Left ventricle myocardium inferior (tissue), 1 donor: ENCODE measurements around the gene INSIG1. TPM values are rescaled to one million over a fixed set of nuclear protein-coding genes. Genes with fewer than 3 reads are reported as not detected.

Experiments
- DNase-seq: peaks from one replicate; pipeline ENCODE4 v3.0.0-alpha.2; 2020
- H3K27ac ChIP-seq: fragments of 200-600 bp; replicated peaks from 2 replicates; pipeline ENCODE4 v1.8.0; 2021
- H3K27me3 ChIP-seq: fragments of 200-600 bp; 2 replicates; pipeline ENCODE4 v1.8.0; 2021; ENCODE audit warnings: low read depth
- H3K36me3 ChIP-seq: fragments of 200-600 bp; 2 replicates; pipeline ENCODE4 v1.8.0; 2021
- H3K4me1 ChIP-seq: fragments of 200-600 bp; 2 replicates; pipeline ENCODE4 v1.8.0; 2021
- H3K4me3 ChIP-seq: fragments of 200-600 bp; 2 replicates; pipeline ENCODE4 v1.8.0; 2021; ENCODE audit warnings: mild to moderate bottlenecking, moderate library complexity
- H3K9me3 ChIP-seq: fragments of 200-600 bp; replicated peaks from 2 replicates; pipeline ENCODE4 v1.8.0; 2021
- CTCF ChIP-seq: fragments of 200-600 bp; IDR thresholded peaks from 2 replicates; pipeline ENCODE4 v1.8.0; 2021; ENCODE audit warnings: antibody characterized with exemption, mild to moderate bottlenecking, borderline replicate concordance
- intact Hi-C: fragments of 100-400 bp; cut with micrococcal nuclease; formaldehyde crosslinking; loops from one replicate; pipeline ENCODE4 v1.11.0; 2022
- total RNA-seq: library from RNA; stranded (reverse); fragmentation: NEBNext Ultra II Directional; extraction: Animal tissue kit (Norgen Biotek cat#: 25700); gene quantifications from one replicate; pipeline ENCODE4 v1.2.1, GENCODE V29; 2021
- donor health status: DM: no; HTN: yes; CAD: no; lungs with severe emphysema.

Gene INSIG1
- total RNA-seq, 1 donor from 2014 or later = 7.5 TPM

- TF ChIP-seq CTCF = no peak
- intact Hi-C loops = no loop called here
- Histone ChIP-seq H3K27me3 (peaks cover 61% of the 10 kb centered on the region), H3K27ac (no peak overlapping the region), H3K4me1 (no peaks in the 10 kb centered on the region), H3K9me3 (no peaks in the 10 kb centered on the region), H3K36me3 (no peaks in the 10 kb centered on the region), H3K4me3 (no peak overlapping the region)
- no peak for DNase-seq
Measured at GRCh38 chr7:155269766-155270585, 27.7 kb upstream of the INSIG1 start.

- Histone ChIP-seq H3K36me3 (no peaks in the 10 kb centered on the region), H3K9me3 (no peaks in the 10 kb centered on the region), H3K27ac (no peak overlapping the region), H3K4me3 (no peak overlapping the region), H3K27me3 (peaks cover 59% of the 10 kb centered on the region), H3K4me1 (no peaks in the 10 kb centered on the region)
- no peak for DNase-seq
- no peak for TF ChIP-seq CTCF
- intact Hi-C loops = no loop called here
Measured at GRCh38 chr7:155270861-155271260, 26.8 kb upstream of the INSIG1 start.

GRCh38 chr7:155274633-155275355 is 22.9 kb upstream of the INSIG1 start:
- TF ChIP-seq CTCF = no peak
- DNase-seq = no peak
- Histone ChIP-seq H3K9me3 (no peaks in the 10 kb centered on the region), H3K27ac (no peak overlapping the region), H3K4me3 (no peak overlapping the region), H3K27me3 (peaks cover 67% of the 10 kb centered on the region), H3K4me1 (no peaks in the 10 kb centered on the region), H3K36me3 (no peaks in the 10 kb centered on the region)
- intact Hi-C loops = no loop called here

GRCh38 chr7:155276042-155276799 is 21.5 kb upstream of the INSIG1 start:
- Histone ChIP-seq H3K4me3 (no peak overlapping the region), H3K27ac (no peak overlapping the region), H3K36me3 (no peaks in the 10 kb centered on the region), H3K27me3 (peaks cover 72% of the 10 kb centered on the region), H3K4me1 (no peaks in the 10 kb centered on the region), H3K9me3 (no peaks in the 10 kb centered on the region)
- DNase-seq = no peak
- no peak for TF ChIP-seq CTCF
- intact Hi-C loops = no loop called here

- Histone ChIP-seq H3K4me3 (no peak overlapping the region), H3K36me3 (no peaks in the 10 kb centered on the region), H3K27me3 (peaks cover 73% of the 10 kb centered on the region), H3K27ac (no peak overlapping the region), H3K4me1 (no peaks in the 10 kb centered on the region), H3K9me3 (no peaks in the 10 kb centered on the region)
- intact Hi-C loops = no loop called here
- TF ChIP-seq CTCF = no peak
- DNase-seq = no peak
Measured at GRCh38 chr7:155276800-155277375, 20.8 kb upstream of the INSIG1 start.
